Activated CD4-positive, alpha-beta T cell treated with anti-CD3 and anti-CD28 coated beads for 36 hours (primary cell): ENCODE data around the gene OVCA2. TPM values are rescaled to one million over a fixed set of nuclear protein-coding genes. Genes with fewer than 3 reads are reported as not detected.
A peak's percentile ranks its signal among the peaks of the same experiment; 100 is the strongest.

Experiments used
- ATAC-seq: fragments of 200-7000 bp; cut with Tn5 transposase; one replicate; pipeline ENCODE4 v1.10.0; 2021; ENCODE audit warnings: mild to moderate bottlenecking, moderate library complexity
- CTCF ChIA-PET: fragments of 350-600 bp; sonication (Branson Sonifier 250); formaldehyde crosslinking; loops from one replicate; lab custom pipeline; 2021; ENCODE audit warnings: antibody characterized with exemption; lab: Charles Lee
- POLR2A ChIA-PET: fragments of 350-600 bp; sonication (Branson Sonifier 250); formaldehyde crosslinking; loops from one replicate; lab custom pipeline; 2021; ENCODE audit warnings: antibody characterized with exemption, inconsistent platforms; lab: Charles Lee
- DNase-seq: peaks from one replicate; pipeline ENCODE4 v3.0.0-alpha.2; 2020
- H3K27ac Mint-ChIP-seq: one replicate; pipeline ENCODE4 v1.8.0; 2021; ENCODE audit warnings: mixed read lengths
- H3K27me3 Mint-ChIP-seq: one replicate; pipeline ENCODE4 v1.8.0; 2021; ENCODE audit warnings: mixed read lengths
- H3K36me3 Mint-ChIP-seq: one replicate; pipeline ENCODE4 v1.8.0; 2021; ENCODE audit warnings: low read depth, mixed read lengths
- H3K4me1 Mint-ChIP-seq: one replicate; pipeline ENCODE4 v1.8.0; 2021; ENCODE audit warnings: mixed read lengths
- H3K4me3 Mint-ChIP-seq: one replicate; pipeline ENCODE4 v1.8.0; 2021; ENCODE audit warnings: mild to moderate bottlenecking, moderate library complexity, mixed read lengths
- H3K9me3 Mint-ChIP-seq: one replicate; pipeline ENCODE4 v1.8.0; 2021; ENCODE audit warnings: low read depth, mixed read lengths
- intact Hi-C, 2 experiments: fragments of 100-400 bp; cut with DNase I in 1 of 2; cut with micrococcal nuclease in 1 of 2; formaldehyde crosslinking; loops; one replicate each; pipeline versions ENCODE4 v1.14.2 to v1.15.1; 2022 to 2024; cut with DNase I, micrococcal nuclease
- total RNA-seq, 2 experiments: library from RNA; stranded (reverse); gene quantifications; one replicate each; pipeline ENCODE4 v1.2.3, GENCODE V29; 2021

The OVCA2 gene
- total RNA-seq, 2 experiments from 2014 or later = 31.4 to 38.6 TPM

- H3K27me3 Mint-ChIP-seq = no peaks in the 10 kb centered on the region
- ATAC-seq = no peak
- ChIA-PET POLR2A (no interaction called here), CTCF (interaction anchor here (0.6 kb wide), 1 partner anchor 57 kb away, joined by 3 read pairs; no protein-coding TSS in a partner anchor)
- H3K9me3 Mint-ChIP-seq = no peaks in the 10 kb centered on the region
- H3K27ac Mint-ChIP-seq = no peak overlapping the region
- H3K4me1 Mint-ChIP-seq = peaks cover 10% of the 10 kb centered on the region
- H3K36me3 Mint-ChIP-seq = peaks cover 52% of the 10 kb centered on the region
- intact Hi-C loops = no loop called here
- H3K4me3 Mint-ChIP-seq = no peak overlapping the region
- DNase-seq = no peak
Measured at GRCh38 chr17:2077040-2077439, 35.2 kb downstream of the OVCA2 start.

- Mint-ChIP-seq H3K9me3 (no peaks in the 10 kb centered on the region), H3K4me3 (no peak overlapping the region), H3K4me1 (peaks cover 27% of the 10 kb centered on the region), H3K27me3 (no peaks in the 10 kb centered on the region), H3K27ac (no peak overlapping the region), H3K36me3 (peaks cover 48% of the 10 kb centered on the region)
- peak; percentile 40 for ATAC-seq
- DNase-seq = no peak
- ChIA-PET POLR2A (interaction anchor here (1.1 kb wide), 1 partner anchor 8 kb away, joined by 4 read pairs; no protein-coding TSS in a partner anchor), CTCF (interaction anchor here (1.2 to 1.5 kb wide), 2 partner anchors 12 to 15 kb away, joined by 3 to 6 read pairs; no protein-coding TSS in a partner anchor)
- intact Hi-C loops = no loop called here
Measured at GRCh38 chr17:2081564-2081963, 39.7 kb downstream of the OVCA2 start.

- no peaks in the 10 kb centered on the region for H3K9me3 Mint-ChIP-seq
- ChIA-PET POLR2A (interaction anchor here (1.1 kb wide), 1 partner anchor 7 kb away, joined by 4 read pairs; no protein-coding TSS in a partner anchor), CTCF (interaction anchor here (1.2 to 1.5 kb wide), 3 partner anchors 12 to 20 kb away, joined by 3 to 6 read pairs (median 5); no protein-coding TSS in a partner anchor)
- no peak for DNase-seq
- peaks cover 33% of the 10 kb centered on the region for H3K4me1 Mint-ChIP-seq
- H3K36me3 Mint-ChIP-seq = peaks cover 50% of the 10 kb centered on the region
- no peaks in the 10 kb centered on the region for H3K27me3 Mint-ChIP-seq
- H3K27ac Mint-ChIP-seq = no peak overlapping the region
- no peak overlapping the region for H3K4me3 Mint-ChIP-seq
- peak; percentile 23 for ATAC-seq
- intact Hi-C loops = no loop called here
Measured at GRCh38 chr17:2082003-2082781, 40.4 kb downstream of the OVCA2 start.

DNA sequence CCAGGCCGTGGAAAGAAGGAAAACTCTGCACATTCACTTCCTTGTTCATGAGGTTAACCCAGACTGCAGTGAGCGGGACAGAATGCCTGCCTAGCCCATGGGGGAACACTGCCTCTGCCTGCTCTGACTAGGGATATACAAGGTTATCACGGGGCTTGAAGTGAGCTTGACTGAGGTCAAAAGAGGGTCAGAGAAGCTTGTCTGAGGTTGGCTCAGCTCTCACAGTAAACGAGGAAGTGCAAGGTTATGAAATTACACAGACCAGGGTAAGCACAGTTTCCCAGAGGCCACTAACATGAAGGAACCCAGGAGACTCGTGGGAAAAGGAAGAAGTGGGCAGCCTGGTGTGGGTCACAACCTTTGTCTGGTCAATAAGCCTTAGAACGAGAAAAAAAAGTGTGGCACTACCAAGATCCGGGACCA is 41.8 kb downstream of the OVCA2 start:
- peaks cover 47% of the 10 kb centered on the region for H3K4me1 Mint-ChIP-seq
- no peak for ATAC-seq
- CTCF ChIA-PET = interaction anchor here (0.8 to 1.2 kb wide), 2 partner anchors 25 to 180 kb away, joined by 3 to 5 read pairs; no protein-coding TSS in a partner anchor
- H3K4me3 Mint-ChIP-seq = no peak overlapping the region
- no peak for DNase-seq
- no peaks in the 10 kb centered on the region for H3K9me3 Mint-ChIP-seq
- intact Hi-C loops = no loop called here
- POLR2A ChIA-PET = no interaction called here
- H3K36me3 Mint-ChIP-seq = peaks cover 43% of the 10 kb centered on the region
- H3K27ac Mint-ChIP-seq = no peak overlapping the region
- H3K27me3 Mint-ChIP-seq = no peaks in the 10 kb centered on the region

GRCh38 chr17:2084036-2084765 is 42.4 kb downstream of the OVCA2 start:
- no peaks in the 10 kb centered on the region for H3K9me3 Mint-ChIP-seq
- ATAC-seq (no peak), DNase-seq (no peak)
- ChIA-PET CTCF (interaction anchor here (0.8 to 1.2 kb wide), 2 partner anchors 26 to 179 kb away, joined by 3 to 5 read pairs; no protein-coding TSS in a partner anchor), POLR2A (interaction anchor here (0.6 kb wide), 1 partner anchor 23 kb away, joined by 3 read pairs; no protein-coding TSS in a partner anchor)
- intact Hi-C loops = no loop called here
- H3K27me3 Mint-ChIP-seq = no peaks in the 10 kb centered on the region
- H3K27ac Mint-ChIP-seq = no peak overlapping the region
- peaks cover 53% of the 10 kb centered on the region for H3K4me1 Mint-ChIP-seq
- H3K36me3 Mint-ChIP-seq = peaks cover 41% of the 10 kb centered on the region
- H3K4me3 Mint-ChIP-seq = no peak overlapping the region

DNA sequence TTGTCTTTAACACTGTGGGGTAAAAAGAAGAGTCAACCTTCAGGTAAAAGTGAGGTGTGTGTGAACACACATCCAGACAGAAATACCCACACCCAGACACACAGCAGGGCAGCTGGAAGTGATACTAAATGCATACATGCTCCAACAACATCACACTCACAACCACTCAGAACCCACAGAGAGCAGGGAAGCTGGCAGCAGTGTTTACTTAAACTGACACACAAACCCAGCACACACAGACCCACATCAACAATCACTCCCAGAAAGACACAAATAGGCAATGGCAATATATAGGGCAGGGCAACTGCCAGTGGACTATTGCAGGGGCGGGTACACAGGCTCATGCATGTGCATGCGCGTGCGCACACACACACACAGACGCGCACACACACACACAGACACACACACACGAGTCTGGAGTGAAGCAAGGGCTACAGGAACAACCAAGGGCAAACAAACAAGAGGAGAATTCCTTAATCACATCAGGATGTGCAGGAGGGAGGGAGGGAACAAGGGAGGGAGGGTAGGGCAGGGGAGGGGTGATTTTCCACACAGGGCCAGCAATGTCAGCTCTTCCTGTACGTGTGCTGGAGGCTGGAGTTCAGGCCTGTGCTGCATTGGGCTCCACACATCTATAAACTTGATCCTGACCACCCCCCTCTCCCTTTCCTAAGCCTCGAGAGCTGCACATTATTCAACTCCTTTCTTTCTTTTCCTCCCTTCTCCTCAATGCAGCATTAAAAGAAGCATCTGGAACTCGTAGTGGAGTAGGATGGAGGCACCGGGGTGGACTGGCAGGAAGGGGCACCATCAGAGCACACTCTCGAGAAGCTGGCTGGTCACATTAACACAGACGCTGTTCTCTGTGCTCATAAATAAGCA is 43.2 kb downstream of the OVCA2 start:
- no peak overlapping the region for H3K27ac Mint-ChIP-seq
- intact Hi-C loops = loop anchor here in 1 of 2 experiments (5.0 kb wide), 1 partner anchor 33 kb away; no protein-coding TSS in a partner anchor
- no peak for DNase-seq
- no peaks in the 10 kb centered on the region for H3K27me3 Mint-ChIP-seq
- H3K9me3 Mint-ChIP-seq = no peaks in the 10 kb centered on the region
- no peak overlapping the region for H3K4me3 Mint-ChIP-seq
- ATAC-seq = no peak
- peaks cover 61% of the 10 kb centered on the region for H3K4me1 Mint-ChIP-seq
- CTCF ChIA-PET = interaction anchor here (0.7 to 0.9 kb wide), 2 partner anchors 19 to 263 kb away, joined by 3 read pairs; no protein-coding TSS in a partner anchor
- POLR2A ChIA-PET = interaction anchor here (0.6 kb wide), 1 partner anchor 13 kb away, joined by 3 read pairs; no protein-coding TSS in a partner anchor
- H3K36me3 Mint-ChIP-seq = peaks cover 37% of the 10 kb centered on the region

GRCh38 chr17:2085648-2085949 is 43.8 kb downstream of the OVCA2 start:
- Mint-ChIP-seq H3K36me3 (peaks cover 33% of the 10 kb centered on the region), H3K4me3 (no peak overlapping the region), H3K4me1 (peaks cover 66% of the 10 kb centered on the region), H3K27me3 (no peaks in the 10 kb centered on the region), H3K9me3 (no peaks in the 10 kb centered on the region), H3K27ac (no peak overlapping the region)
- ChIA-PET CTCF (interaction anchor here (0.7 to 0.9 kb wide), 3 partner anchors 20 to 297 kb away, joined by 3 read pairs; no protein-coding TSS in a partner anchor), POLR2A (interaction anchor here (0.6 kb wide), 1 partner anchor 13 kb away, joined by 3 read pairs; no protein-coding TSS in a partner anchor)
- no peak for ATAC-seq
- no peak for DNase-seq
- intact Hi-C loops = loop anchor here in 1 of 2 experiments (5.0 kb wide), 1 partner anchor 33 kb away; no protein-coding TSS in a partner anchor

- ATAC-seq (no peak), DNase-seq (no peak)
- Mint-ChIP-seq H3K27ac (peak overlapping the region; percentile 20), H3K9me3 (no peaks in the 10 kb centered on the region), H3K4me3 (no peak overlapping the region), H3K36me3 (peaks cover 29% of the 10 kb centered on the region), H3K27me3 (no peaks in the 10 kb centered on the region), H3K4me1 (peaks cover 72% of the 10 kb centered on the region)
- POLR2A ChIA-PET = interaction anchor here (1.4 kb wide), 1 partner anchor 16 kb away, joined by 4 read pairs; no protein-coding TSS in a partner anchor
- intact Hi-C loops = loop anchor here in 1 of 2 experiments (5.0 kb wide), 1 partner anchor 34 kb away; no protein-coding TSS in a partner anchor
- CTCF ChIA-PET = interaction anchor here (0.7 to 1.1 kb wide), 2 partner anchors 28 to 296 kb away, joined by 3 read pairs; no protein-coding TSS in a partner anchor
Measured at GRCh38 chr17:2086306-2086705, 44.5 kb downstream of the OVCA2 start.

GRCh38 chr17:2087597-2088211 is 45.9 kb downstream of the OVCA2 start:
- Mint-ChIP-seq H3K9me3 (no peaks in the 10 kb centered on the region), H3K36me3 (peaks cover 26% of the 10 kb centered on the region), H3K27ac (peak overlapping the region; percentile 2), H3K4me3 (peak overlapping the region; percentile 7), H3K27me3 (no peaks in the 10 kb centered on the region), H3K4me1 (peaks cover 69% of the 10 kb centered on the region)
- ATAC-seq (peak; percentile 62), DNase-seq (peak; percentile 78)
- CTCF ChIA-PET = interaction anchor here (0.7 to 5.3 kb wide), 6 partner anchors 18 to 157 kb away, joined by 3 to 25 read pairs (median 4); no protein-coding TSS in a partner anchor
- POLR2A ChIA-PET = interaction anchor here (0.5 to 2.1 kb wide), 3 partner anchors 18 to 179 kb away, joined by 3 to 23 read pairs (median 4); no protein-coding TSS in a partner anchor
- intact Hi-C loops = loop anchor here in 1 of 2 experiments (1.0 to 5.0 kb wide), 2 partner anchors 17 to 35 kb away; no protein-coding TSS in a partner anchor
